ENCODE results near the gene GLYATL1B.
"Not testable (repeated sequence)": the region's sequence is repeated elsewhere in the genome, so short reads cannot be mapped to it uniquely, and the experiment has no call there.

The GLYATL1B gene

GRCh38 chr11:59097113-59097708, 11.1 kb downstream of the GLYATL1B start:
- peak; percentile 78 for DNase-seq (ENCODE audit: low read depth)
- Histone ChIP-seq H3K9me3 (ENCODE audit: control insufficient read depth, low read length) (no peaks in the 10 kb centered on the region), H3K4me3 (ENCODE audit: low read length) (no peak overlapping the region), H3K4me1 (ENCODE audit: control insufficient read depth, insufficient read depth, low read length) (peaks cover 6% of the 10 kb centered on the region), H3K9ac (ENCODE audit: low read length) (no peak overlapping the region), H3K27me3 (replicated peaks; ENCODE audit: control insufficient read depth, insufficient read depth, low read length) (no peaks in the 10 kb centered on the region), H3K36me3 (ENCODE audit: control insufficient read depth, insufficient read depth, low read length, severe bottlenecking) (no peaks in the 10 kb centered on the region)

- H3K9ac ChIP-seq (ENCODE audit: low read length); DNase-seq (ENCODE audit: low read depth); H3K36me3 ChIP-seq (ENCODE audit: control insufficient read depth, insufficient read depth, low read length, severe bottlenecking); H3K4me1 ChIP-seq (ENCODE audit: control insufficient read depth, insufficient read depth, low read length); H3K9me3 ChIP-seq (ENCODE audit: control insufficient read depth, low read length); H3K4me3 ChIP-seq (ENCODE audit: low read length); H3K27me3 ChIP-seq (replicated peaks; ENCODE audit: control insufficient read depth, insufficient read depth, low read length): not testable (repeated sequence)
These were observed 11.8 kb downstream of the GLYATL1B start for GRCh38 chr11:59097938-59098337.

GRCh38 chr11:59102259-59102765, 16.2 kb downstream of the GLYATL1B start:
- DNase-seq (ENCODE audit: low read depth) = peak; percentile 63
- no peaks in the 10 kb centered on the region for H3K9me3 ChIP-seq (ENCODE audit: control insufficient read depth, low read length)
- peaks cover 3% of the 10 kb centered on the region for H3K27me3 ChIP-seq (replicated peaks; ENCODE audit: control insufficient read depth, insufficient read depth, low read length)
- H3K4me1 ChIP-seq (ENCODE audit: control insufficient read depth, insufficient read depth, low read length) = peaks cover 17% of the 10 kb centered on the region
- peak overlapping the region; percentile 76 for H3K4me3 ChIP-seq (ENCODE audit: low read length)
- no peaks in the 10 kb centered on the region for H3K36me3 ChIP-seq (ENCODE audit: control insufficient read depth, insufficient read depth, low read length, severe bottlenecking)
- no peak overlapping the region for H3K9ac ChIP-seq (ENCODE audit: low read length)

- no peaks in the 10 kb centered on the region for H3K9me3 ChIP-seq (ENCODE audit: control insufficient read depth, low read length)
- peak; percentile 84 for DNase-seq (ENCODE audit: low read depth)
- peaks cover 16% of the 10 kb centered on the region for H3K4me1 ChIP-seq (ENCODE audit: control insufficient read depth, insufficient read depth, low read length)
- no peaks in the 10 kb centered on the region for H3K36me3 ChIP-seq (ENCODE audit: control insufficient read depth, insufficient read depth, low read length, severe bottlenecking)
- H3K9ac ChIP-seq (ENCODE audit: low read length) = no peak within 1 kb of the TSS
- peak within 1 kb of the TSS; percentile 77 for H3K4me3 ChIP-seq (ENCODE audit: low read length)
- peaks cover 3% of the 10 kb centered on the region for H3K27me3 ChIP-seq (replicated peaks; ENCODE audit: control insufficient read depth, insufficient read depth, low read length)
These were observed 20.5 kb downstream of the GLYATL1B start, which contains the start of gene FAM111B for GRCh38 chr11:59106363-59107336. TSS of gene FAM111B (plus strand) at chr11:59107237. CDS start at chr11:59109626, 2,389 bp downstream.

GRCh38 chr11:59107721-59108120, 21.6 kb downstream of the GLYATL1B start:
- DNase-seq (ENCODE audit: low read depth); H3K4me3 ChIP-seq (ENCODE audit: low read length); H3K27me3 ChIP-seq (replicated peaks; ENCODE audit: control insufficient read depth, insufficient read depth, low read length); H3K36me3 ChIP-seq (ENCODE audit: control insufficient read depth, insufficient read depth, low read length, severe bottlenecking); H3K4me1 ChIP-seq (ENCODE audit: control insufficient read depth, insufficient read depth, low read length); H3K9ac ChIP-seq (ENCODE audit: low read length); H3K9me3 ChIP-seq (ENCODE audit: control insufficient read depth, low read length): not testable (repeated sequence)

GRCh38 chr11:59112494-59112893, 26.4 kb downstream of the GLYATL1B start:
- no peak overlapping the region for H3K4me3 ChIP-seq (ENCODE audit: low read length)
- H3K36me3 ChIP-seq (ENCODE audit: control insufficient read depth, insufficient read depth, low read length, severe bottlenecking) = no peaks in the 10 kb centered on the region
- H3K9ac ChIP-seq (ENCODE audit: low read length) = no peak overlapping the region
- no peaks in the 10 kb centered on the region for H3K4me1 ChIP-seq (ENCODE audit: control insufficient read depth, insufficient read depth, low read length)
- H3K27me3 ChIP-seq (replicated peaks; ENCODE audit: control insufficient read depth, insufficient read depth, low read length) = no peaks in the 10 kb centered on the region
- no peaks in the 10 kb centered on the region for H3K9me3 ChIP-seq (ENCODE audit: control insufficient read depth, low read length)
- DNase-seq (ENCODE audit: low read depth) = no peak

- H3K9ac ChIP-seq (ENCODE audit: low read length) = no peak overlapping the region
- H3K9me3 ChIP-seq (ENCODE audit: control insufficient read depth, low read length) = peaks cover 16% of the 10 kb centered on the region
- H3K4me1 ChIP-seq (ENCODE audit: control insufficient read depth, insufficient read depth, low read length) = no peaks in the 10 kb centered on the region
- no peaks in the 10 kb centered on the region for H3K27me3 ChIP-seq (replicated peaks; ENCODE audit: control insufficient read depth, insufficient read depth, low read length)
- H3K4me3 ChIP-seq (ENCODE audit: low read length) = no peak overlapping the region
- no peak for DNase-seq (ENCODE audit: low read depth)
- no peaks in the 10 kb centered on the region for H3K36me3 ChIP-seq (ENCODE audit: control insufficient read depth, insufficient read depth, low read length, severe bottlenecking)
These were observed 28.2 kb downstream of the GLYATL1B start for GRCh38 chr11:59114344-59114743.

- H3K4me1 ChIP-seq (ENCODE audit: control insufficient read depth, insufficient read depth, low read length) = no peaks in the 10 kb centered on the region
- H3K9ac ChIP-seq (ENCODE audit: low read length) = no peak overlapping the region
- no peak overlapping the region for H3K4me3 ChIP-seq (ENCODE audit: low read length)
- no peak for DNase-seq (ENCODE audit: low read depth)
- no peaks in the 10 kb centered on the region for H3K27me3 ChIP-seq (replicated peaks; ENCODE audit: control insufficient read depth, insufficient read depth, low read length)
- peaks cover 16% of the 10 kb centered on the region for H3K9me3 ChIP-seq (ENCODE audit: control insufficient read depth, low read length)
- H3K36me3 ChIP-seq (ENCODE audit: control insufficient read depth, insufficient read depth, low read length, severe bottlenecking) = no peaks in the 10 kb centered on the region
These were observed 29.4 kb downstream of the GLYATL1B start for GRCh38 chr11:59115553-59115952.

- no peak for DNase-seq (ENCODE audit: low read depth)
- no peaks in the 10 kb centered on the region for H3K27me3 ChIP-seq (replicated peaks; ENCODE audit: control insufficient read depth, insufficient read depth, low read length)
- no peaks in the 10 kb centered on the region for H3K36me3 ChIP-seq (ENCODE audit: control insufficient read depth, insufficient read depth, low read length, severe bottlenecking)
- H3K4me3 ChIP-seq (ENCODE audit: low read length) = no peak overlapping the region
- peaks cover 16% of the 10 kb centered on the region for H3K9me3 ChIP-seq (ENCODE audit: control insufficient read depth, low read length)
- no peak overlapping the region for H3K9ac ChIP-seq (ENCODE audit: low read length)
- no peaks in the 10 kb centered on the region for H3K4me1 ChIP-seq (ENCODE audit: control insufficient read depth, insufficient read depth, low read length)
These were observed 31.7 kb downstream of the GLYATL1B start for GRCh38 chr11:59117774-59118173.

- no peak for DNase-seq (ENCODE audit: low read depth)
- Histone ChIP-seq H3K36me3 (ENCODE audit: control insufficient read depth, insufficient read depth, low read length, severe bottlenecking) (no peaks in the 10 kb centered on the region), H3K9ac (ENCODE audit: low read length) (no peak overlapping the region), H3K9me3 (ENCODE audit: control insufficient read depth, low read length) (peaks cover 16% of the 10 kb centered on the region), H3K27me3 (replicated peaks; ENCODE audit: control insufficient read depth, insufficient read depth, low read length) (no peaks in the 10 kb centered on the region), H3K4me3 (ENCODE audit: low read length) (no peak overlapping the region), H3K4me1 (ENCODE audit: control insufficient read depth, insufficient read depth, low read length) (no peaks in the 10 kb centered on the region)
These were observed 33.7 kb downstream of the GLYATL1B start for GRCh38 chr11:59119826-59120225.

All from adipocyte (in vitro differentiated cells).